Muscle of arm (tissue), 12 donors: ENCODE measurements around the gene AMACR. TPM values are rescaled to one million over a fixed set of nuclear protein-coding genes. Genes with fewer than 3 reads are reported as not detected.
A peak's percentile ranks its signal among the peaks of the same experiment; 100 is the strongest.
"Not testable (repeated sequence)": the region's sequence is repeated elsewhere in the genome, so short reads cannot be mapped to it uniquely, and the experiment has no call there.

Experiments used
- DNase-seq: peaks from one replicate; pipeline ENCODE4 v3.0.0-alpha.2; 2013
- polyA plus RNA-seq, 12 donors: library from polyadenylated mRNA; unstranded; fragments of 120-200 nt; gene quantifications; one replicate each; pipeline ENCODE4 v1.2.1, GENCODE V29; 2013; ENCODE audit not compliant: insufficient read length in 12 of 12

The AMACR gene
- polyA plus RNA-seq, 12 donors, result 4.7 to 36.0 (median 7.9) TPM; not detected in 1

DNA sequence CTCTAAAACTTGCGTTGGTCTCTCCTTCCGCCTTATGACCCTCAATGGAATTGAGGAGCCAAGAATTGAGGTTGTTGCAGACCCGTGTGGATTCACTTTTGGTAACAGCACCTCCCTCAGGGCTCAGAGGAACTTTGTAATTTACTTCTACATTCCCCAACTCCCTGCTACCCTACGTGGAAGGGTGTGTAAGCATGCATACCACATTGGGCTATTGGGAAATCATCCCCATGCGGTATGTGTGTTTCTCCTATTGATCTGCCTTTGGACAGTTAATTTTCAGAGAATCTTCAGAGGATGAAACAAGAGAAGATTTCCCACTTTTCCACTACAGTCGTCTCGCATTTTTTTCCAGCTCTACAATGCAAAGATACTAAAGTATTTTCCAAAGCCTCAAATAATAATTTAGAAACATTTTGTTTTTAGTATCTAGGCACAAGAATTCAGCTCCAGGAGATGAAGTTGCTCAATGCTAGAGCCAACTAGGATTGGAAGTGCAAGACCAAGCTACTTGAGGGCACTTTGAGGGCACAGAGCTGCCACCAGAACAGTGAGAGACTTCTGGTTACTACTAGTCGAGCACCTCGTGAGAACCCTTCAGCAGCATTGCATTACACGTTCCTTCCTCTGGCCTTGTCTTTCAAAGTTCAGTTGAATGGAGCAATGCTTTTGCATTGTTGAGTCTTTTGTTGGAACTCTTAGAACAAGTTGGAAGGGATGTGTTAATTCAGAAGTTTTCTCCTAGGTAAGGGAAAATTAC is 31.7 kb upstream of the AMACR start:
- no peak for DNase-seq

- DNase-seq, result no peak
Observed at GRCh38 chr5:34038838-34039237, 31.0 kb upstream of the AMACR start.

DNA sequence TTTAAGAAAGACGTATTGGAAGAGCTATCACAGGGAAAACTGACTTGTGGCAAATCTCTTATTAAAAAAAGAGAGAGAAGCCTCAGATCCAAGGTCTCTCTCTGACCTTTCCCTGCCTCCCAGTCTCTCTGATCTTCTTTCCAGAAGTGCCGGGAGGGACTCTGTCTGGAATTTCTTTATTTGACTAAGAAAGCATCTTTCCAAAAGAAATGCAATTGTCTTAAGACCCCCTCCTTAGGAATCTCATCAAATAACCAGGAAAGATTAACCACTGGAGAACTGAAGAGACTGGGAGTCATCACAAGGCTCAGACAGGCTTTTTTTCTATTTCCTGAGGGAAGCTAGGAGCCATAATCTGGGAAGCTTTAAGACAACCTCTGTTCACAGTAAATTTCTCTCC is 30.5 kb upstream of the AMACR start:
- DNase-seq, result no peak

- DNase-seq, result peak; percentile 60
Observed at GRCh38 chr5:34037726-34038125, 29.9 kb upstream of the AMACR start.

GRCh38 chr5:34035756-34036155 is 27.9 kb upstream of the AMACR start:
- DNase-seq, result no peak

- DNase-seq, result no peak
Observed at GRCh38 chr5:34034534-34035327, 26.9 kb upstream of the AMACR start.

DNA sequence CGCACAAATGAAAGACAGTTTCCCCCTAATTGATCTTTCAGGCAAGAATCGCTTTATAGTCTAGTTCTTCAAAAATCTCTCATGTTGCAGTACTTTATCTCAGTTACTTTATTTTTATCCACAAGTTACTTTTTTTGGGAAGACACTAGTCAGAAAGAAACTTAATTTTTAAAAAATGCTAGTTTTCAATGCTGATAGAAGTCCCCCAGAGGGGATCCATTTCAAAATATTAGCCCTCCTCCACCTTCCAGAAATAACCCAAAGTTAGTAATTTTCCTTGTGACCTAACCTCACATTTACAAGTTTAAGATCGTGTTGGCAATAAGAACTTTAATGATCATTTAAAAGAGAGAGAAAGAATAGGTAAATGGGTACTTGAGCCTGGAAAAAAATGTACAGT is 24.1 kb upstream of the AMACR start:
- no peak for DNase-seq

GRCh38 chr5:34031117-34031516 is 23.3 kb upstream of the AMACR start:
- DNase-seq, result no peak

DNA sequence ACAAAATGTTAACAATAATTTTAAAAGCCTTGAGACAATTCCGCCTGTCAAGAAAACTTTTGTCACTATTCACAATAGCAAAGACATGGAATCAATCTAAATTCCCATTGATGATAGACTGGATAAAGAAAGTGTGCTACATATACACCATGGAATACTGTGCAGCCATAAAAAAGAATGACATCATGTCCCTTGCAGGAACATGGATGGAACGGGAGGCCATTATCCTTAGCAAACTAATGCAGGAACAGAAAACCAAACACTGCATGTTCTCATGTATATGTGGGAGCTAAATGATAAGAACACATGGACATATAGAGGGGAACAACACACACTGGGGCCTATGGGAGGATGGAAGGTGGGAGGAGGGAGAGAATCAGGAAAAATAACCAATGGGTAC is 22.7 kb upstream of the AMACR start:
- DNase-seq, result not testable (repeated sequence)

GRCh38 chr5:34030048-34030447 is 22.2 kb upstream of the AMACR start:
- DNase-seq, result no peak

DNA sequence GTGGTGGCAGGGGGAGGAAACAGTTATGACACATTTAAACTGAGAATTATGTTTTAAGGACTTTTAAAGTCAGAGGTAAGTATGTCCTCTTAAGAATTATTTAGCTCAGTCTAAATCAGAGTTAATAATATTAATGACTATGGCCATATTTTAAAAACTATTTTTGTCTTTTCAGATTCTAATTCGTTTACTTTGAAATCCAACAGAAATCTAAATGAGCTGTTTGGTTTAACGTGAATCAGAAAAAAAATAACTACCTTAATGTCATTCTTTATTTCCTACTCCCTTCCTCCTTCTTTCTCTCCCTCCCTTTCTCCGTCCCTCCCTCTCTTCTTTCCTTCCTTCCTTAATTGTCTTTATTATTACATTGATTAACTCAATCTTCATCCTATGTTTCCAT is 20.5 kb upstream of the AMACR start:
- DNase-seq, result no peak

- DNase-seq, result no peak
Observed at GRCh38 chr5:34026089-34026761, 18.4 kb upstream of the AMACR start.

DNA sequence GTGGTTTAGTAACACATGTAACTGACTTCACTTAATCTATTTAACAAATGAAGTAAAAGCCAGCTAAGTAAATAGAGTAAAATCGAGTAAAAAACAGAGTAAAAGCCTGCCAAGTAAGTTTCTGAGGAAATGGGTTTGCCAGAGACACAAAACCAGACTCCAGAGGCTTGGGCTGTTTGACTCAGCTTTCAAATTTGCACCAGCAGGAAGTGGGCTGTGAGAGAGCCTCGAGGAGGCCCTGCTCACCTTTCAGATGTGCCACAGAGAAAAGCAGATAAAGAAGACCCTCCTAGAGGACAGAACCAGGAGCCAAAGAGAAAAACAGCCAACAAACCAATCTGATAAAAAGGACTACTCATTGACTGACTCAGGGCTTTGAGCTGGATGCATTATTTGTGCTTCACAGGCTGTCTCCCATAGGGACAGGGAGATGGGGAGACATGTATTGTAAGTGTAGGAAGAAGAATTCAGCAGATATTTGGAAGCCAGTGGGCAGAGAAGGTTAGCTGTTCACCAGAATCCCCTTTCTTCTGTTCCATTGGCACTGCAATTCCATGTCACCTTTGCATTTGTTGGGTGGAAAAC is 14.4 kb upstream of the AMACR start:
- peak; percentile 43 for DNase-seq

DNA sequence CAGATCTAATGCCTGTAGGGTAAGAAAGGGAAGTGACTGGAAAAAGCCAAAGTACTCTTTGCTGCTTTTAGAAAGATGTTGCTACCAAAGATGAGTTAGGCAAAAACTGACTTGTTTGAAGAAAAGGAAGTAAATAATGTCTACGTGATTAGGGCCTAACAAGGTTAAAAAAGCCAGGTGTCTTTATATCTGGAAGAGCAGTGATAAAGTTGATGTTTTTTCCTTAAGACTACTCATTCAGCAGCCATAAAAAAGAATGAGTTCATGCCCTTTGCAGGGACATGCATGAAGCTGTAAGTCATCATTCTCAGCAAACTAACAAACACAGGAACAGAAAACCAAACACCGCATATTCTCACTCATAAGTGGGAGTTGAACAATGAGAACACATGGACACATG is 13.5 kb upstream of the AMACR start:
- no peak for DNase-seq

GRCh38 chr5:34020726-34021125 is 12.9 kb upstream of the AMACR start:
- no peak for DNase-seq

DNA sequence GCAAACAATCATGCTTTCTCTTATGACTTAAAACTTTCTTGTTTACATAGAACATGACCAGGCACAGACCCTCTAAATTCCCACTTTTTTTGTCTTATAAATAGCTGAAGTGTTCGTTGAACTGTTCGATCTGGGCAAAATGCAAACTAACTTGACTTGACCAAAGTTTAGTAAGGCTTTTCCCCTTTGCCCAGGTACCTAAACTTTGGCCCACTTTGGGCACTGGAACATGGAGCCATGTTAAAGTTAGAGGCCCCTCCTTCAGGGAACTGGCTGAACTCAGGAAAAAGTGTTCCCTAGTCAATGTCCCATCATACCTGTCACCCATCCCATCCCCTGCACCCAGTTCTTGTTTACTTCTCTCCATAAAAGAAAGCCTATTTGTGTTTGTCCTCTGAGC is 9.4 kb upstream of the AMACR start:
- no peak for DNase-seq

DNA sequence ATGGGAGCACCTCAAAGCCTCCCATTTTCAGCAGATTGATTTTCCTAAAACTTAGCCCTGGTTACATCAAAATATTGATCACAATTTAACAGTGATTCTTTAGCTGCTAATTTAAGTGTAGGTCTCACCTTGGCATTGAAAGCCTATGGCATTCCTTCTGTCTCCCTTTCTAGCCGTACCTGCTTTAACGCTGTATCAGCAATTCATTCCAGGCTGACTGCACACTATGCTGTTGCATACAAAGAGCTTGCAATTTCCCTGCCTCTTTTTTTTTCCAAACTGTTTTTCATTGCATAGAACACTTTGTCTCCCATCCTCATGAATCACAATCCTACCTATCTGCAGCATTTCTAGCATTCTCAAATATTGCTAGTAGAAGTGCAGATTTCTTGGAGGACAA is 8.9 kb upstream of the AMACR start:
- no peak for DNase-seq

- DNase-seq, result no peak
Observed at GRCh38 chr5:34016222-34016621, 8.4 kb upstream of the AMACR start.

DNA sequence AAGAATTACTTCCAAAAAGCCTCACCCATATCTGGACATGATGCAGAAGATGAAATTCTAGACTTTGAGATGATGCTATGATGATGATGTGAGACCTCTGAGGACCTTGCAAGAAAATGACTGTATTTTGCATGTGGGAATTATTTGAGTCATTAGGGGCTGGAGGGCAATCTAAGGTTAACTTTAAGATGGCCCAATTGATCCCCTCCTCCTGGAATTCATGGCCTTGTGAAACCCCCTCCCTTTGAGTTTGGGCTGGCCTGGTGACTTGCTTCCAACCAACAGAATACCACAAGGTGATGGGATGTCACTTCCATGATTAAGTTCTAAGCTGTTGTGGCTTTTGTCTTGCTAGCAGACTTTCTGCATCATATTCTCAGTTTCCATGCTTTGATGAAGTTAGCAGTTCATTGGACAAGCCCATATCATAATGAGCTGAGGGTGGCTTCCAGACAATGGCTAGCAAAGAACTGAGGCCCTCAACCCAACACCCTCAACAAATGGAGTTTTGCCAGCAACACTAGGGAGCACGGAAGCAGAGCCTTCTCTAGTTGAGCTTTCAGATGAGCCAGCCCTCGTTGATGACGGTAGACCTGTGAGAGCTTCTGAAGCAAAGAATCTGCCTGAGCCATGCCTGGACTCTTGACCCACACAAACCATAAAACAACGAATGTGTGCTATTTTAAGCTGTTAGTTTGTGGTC is 7.4 kb upstream of the AMACR start:
- DNase-seq, result no peak

DNA sequence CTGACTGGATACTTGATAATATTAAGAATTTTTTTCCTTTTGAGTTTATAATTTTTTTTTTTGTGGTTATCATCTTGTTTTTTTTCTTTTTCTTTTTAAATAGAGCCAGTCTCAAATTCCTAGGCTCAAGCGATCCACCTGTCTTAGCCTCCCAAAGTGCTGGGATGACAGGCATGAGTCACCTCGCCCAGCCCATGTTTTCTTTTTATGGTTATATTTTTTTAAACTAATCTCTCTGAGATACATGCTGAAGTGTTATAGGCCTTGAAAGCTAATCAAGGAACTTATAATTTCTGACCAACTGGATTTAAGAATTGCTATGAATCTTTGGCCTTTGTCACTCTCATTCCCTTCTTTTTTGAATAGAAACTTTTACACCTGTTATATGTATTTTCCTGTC is 6.8 kb upstream of the AMACR start:
- no peak for DNase-seq

GRCh38 chr5:34013547-34013946 is 5.7 kb upstream of the AMACR start:
- DNase-seq, result no peak

GRCh38 chr5:34012791-34013190 is 4.9 kb upstream of the AMACR start:
- DNase-seq, result no peak
